Activated CD4-positive, alpha-beta T cell treated with anti-CD3 and anti-CD28 coated beads for 36 hours (primary cell): ENCODE measurements around the gene FN3K. TPM values are rescaled to one million over a fixed set of nuclear protein-coding genes. Genes with fewer than 3 reads are reported as not detected.

Experiments used
- ATAC-seq: fragments of 200-7000 bp; cut with Tn5 transposase; one replicate; pipeline ENCODE4 v1.10.0; 2021; ENCODE audit warnings: mild to moderate bottlenecking, moderate library complexity
- CTCF ChIA-PET: fragments of 350-600 bp; sonication (Branson Sonifier 250); formaldehyde crosslinking; loops from one replicate; lab custom pipeline; 2021; ENCODE audit warnings: antibody characterized with exemption; lab: Charles Lee
- POLR2A ChIA-PET: fragments of 350-600 bp; sonication (Branson Sonifier 250); formaldehyde crosslinking; loops from one replicate; lab custom pipeline; 2021; ENCODE audit warnings: antibody characterized with exemption, inconsistent platforms; lab: Charles Lee
- DNase-seq: peaks from one replicate; pipeline ENCODE4 v3.0.0-alpha.2; 2020
- H3K27ac Mint-ChIP-seq: one replicate; pipeline ENCODE4 v1.8.0; 2021; ENCODE audit warnings: mixed read lengths
- H3K27me3 Mint-ChIP-seq: one replicate; pipeline ENCODE4 v1.8.0; 2021; ENCODE audit warnings: mixed read lengths
- H3K36me3 Mint-ChIP-seq: one replicate; pipeline ENCODE4 v1.8.0; 2021; ENCODE audit warnings: low read depth, mixed read lengths
- H3K4me1 Mint-ChIP-seq: one replicate; pipeline ENCODE4 v1.8.0; 2021; ENCODE audit warnings: mixed read lengths
- H3K4me3 Mint-ChIP-seq: one replicate; pipeline ENCODE4 v1.8.0; 2021; ENCODE audit warnings: mild to moderate bottlenecking, moderate library complexity, mixed read lengths
- H3K9me3 Mint-ChIP-seq: one replicate; pipeline ENCODE4 v1.8.0; 2021; ENCODE audit warnings: low read depth, mixed read lengths
- intact Hi-C, 2 experiments: fragments of 100-400 bp; cut with DNase I in 1 of 2; cut with micrococcal nuclease in 1 of 2; formaldehyde crosslinking; loops; one replicate each; pipeline versions ENCODE4 v1.14.2 to v1.15.1; 2022 to 2024; cut with DNase I, micrococcal nuclease
- total RNA-seq, 2 experiments: library from RNA; stranded (reverse); gene quantifications; one replicate each; pipeline ENCODE4 v1.2.3, GENCODE V29; 2021

The FN3K gene
- total RNA-seq, 2 experiments from 2014 or later, result 2.1 TPM

DNA sequence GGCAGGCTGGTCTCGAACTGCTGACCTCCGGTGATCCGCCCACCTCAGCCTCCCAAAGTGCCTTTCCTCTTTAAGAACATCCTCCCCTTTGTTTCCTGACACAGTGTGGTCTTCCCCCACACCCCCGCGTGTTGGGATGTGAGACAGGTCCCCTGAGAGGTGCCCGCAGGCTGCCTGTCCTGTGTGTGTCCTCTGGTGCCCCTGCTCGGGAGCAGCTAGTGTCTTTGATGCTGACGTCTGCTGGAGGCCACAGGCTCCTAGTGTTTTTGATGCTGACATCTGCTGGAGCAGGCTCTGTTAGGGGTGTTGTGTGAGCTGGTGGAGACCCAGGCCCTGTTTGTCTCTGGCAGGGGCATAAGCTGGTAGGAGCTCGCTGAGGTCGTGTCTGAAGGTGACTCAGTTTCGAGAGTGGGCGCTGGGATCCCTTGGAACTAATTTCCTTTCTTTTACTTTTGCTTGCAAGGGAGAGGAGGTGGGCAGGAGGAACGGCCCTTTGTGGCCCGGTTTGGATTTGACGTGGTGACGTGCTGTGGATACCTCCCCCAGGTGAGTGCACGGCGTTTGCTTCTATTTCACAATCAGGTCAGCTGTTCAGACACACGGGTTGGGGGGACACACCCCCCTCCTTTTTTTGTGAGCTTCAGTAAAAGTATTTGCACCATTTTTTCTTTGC lies 12.9 kb upstream of the FN3K start:
- ATAC-seq (no peak), DNase-seq (no peak)
- H3K4me1 Mint-ChIP-seq, result peaks cover 7% of the 10 kb centered on the region
- no peak overlapping the region for H3K4me3 Mint-ChIP-seq
- H3K9me3 Mint-ChIP-seq, result no peaks in the 10 kb centered on the region
- intact Hi-C loops, result no loop called here
- H3K27me3 Mint-ChIP-seq, result no peaks in the 10 kb centered on the region
- ChIA-PET CTCF (interaction anchor here (0.6 kb wide), 1 partner anchor 54 kb away, joined by 3 read pairs; no protein-coding TSS in a partner anchor), POLR2A (interaction anchor here (0.9 kb wide), 1 partner anchor 16 kb away, joined by 3 read pairs; no protein-coding TSS in a partner anchor)
- H3K36me3 Mint-ChIP-seq, result peaks cover 34% of the 10 kb centered on the region
- no peak overlapping the region for H3K27ac Mint-ChIP-seq

DNA sequence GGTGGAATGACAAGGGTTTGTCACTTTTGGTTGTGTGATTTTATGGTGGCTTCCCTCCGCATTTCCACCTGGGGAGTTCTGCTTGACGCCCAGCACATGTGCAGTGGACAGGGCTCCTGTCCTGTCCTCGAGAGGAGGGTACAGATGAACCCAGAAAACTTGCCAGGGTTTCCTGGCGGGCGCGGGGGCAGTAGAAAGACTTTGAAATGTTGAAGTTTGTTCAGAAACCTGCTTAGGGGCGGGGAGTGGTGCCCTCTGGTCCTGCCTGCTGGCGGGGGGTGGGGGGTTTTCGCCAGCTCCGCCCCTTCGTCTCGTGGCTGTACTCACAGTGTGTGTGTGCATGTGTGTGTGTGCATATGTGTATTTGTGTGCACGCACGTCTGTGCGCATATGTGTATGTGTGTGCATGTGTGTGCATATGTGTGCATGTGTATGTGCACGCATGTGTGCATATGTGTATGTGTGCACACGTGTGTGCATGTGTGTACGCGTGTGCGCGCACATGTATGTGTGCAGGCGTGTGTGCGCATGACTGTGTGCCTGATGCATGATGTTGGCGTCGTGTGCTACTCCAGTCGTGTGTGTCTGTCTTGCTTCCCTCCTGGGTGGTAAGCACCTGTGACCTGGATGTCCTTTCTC lies 12.1 kb upstream of the FN3K start:
- no peak overlapping the region for H3K4me3 Mint-ChIP-seq
- H3K4me1 Mint-ChIP-seq, result no peaks in the 10 kb centered on the region
- ATAC-seq (no peak), DNase-seq (no peak)
- no peak overlapping the region for H3K27ac Mint-ChIP-seq
- no peaks in the 10 kb centered on the region for H3K9me3 Mint-ChIP-seq
- H3K27me3 Mint-ChIP-seq, result no peaks in the 10 kb centered on the region
- intact Hi-C loops, result no loop called here
- ChIA-PET CTCF (no interaction called here), POLR2A (interaction anchor here (0.9 kb wide), 1 partner anchor 15 kb away, joined by 3 read pairs; no protein-coding TSS in a partner anchor)
- peaks cover 33% of the 10 kb centered on the region for H3K36me3 Mint-ChIP-seq

DNA sequence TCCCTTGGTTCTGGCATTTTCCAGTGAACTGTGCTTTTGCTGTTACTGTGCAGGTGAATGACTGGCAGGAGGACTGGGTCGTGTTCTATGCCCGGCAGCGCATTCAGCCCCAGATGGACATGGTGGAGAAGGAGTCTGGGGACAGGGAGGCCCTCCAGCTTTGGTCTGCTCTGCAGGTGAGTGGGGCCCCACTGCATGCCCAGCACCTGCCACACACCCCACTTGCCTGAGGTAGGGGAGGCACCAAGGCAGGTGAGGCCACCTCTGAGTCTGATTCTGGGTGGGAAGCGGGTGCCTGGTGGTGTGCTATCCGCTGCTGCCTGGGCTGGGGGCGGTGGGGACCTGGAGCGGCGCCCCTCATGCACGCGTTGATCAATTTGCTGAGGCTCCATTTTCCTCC lies 9.0 kb upstream of the FN3K start:
- ATAC-seq, result no peak
- H3K27me3 Mint-ChIP-seq, result no peaks in the 10 kb centered on the region
- H3K27ac Mint-ChIP-seq, result no peak overlapping the region
- no peak overlapping the region for H3K4me3 Mint-ChIP-seq
- peaks cover 28% of the 10 kb centered on the region for H3K36me3 Mint-ChIP-seq
- ChIA-PET POLR2A (no interaction called here), CTCF (no interaction called here)
- DNase-seq, result no peak
- no peaks in the 10 kb centered on the region for H3K9me3 Mint-ChIP-seq
- no peaks in the 10 kb centered on the region for H3K4me1 Mint-ChIP-seq
- intact Hi-C loops, result no loop called here

DNA sequence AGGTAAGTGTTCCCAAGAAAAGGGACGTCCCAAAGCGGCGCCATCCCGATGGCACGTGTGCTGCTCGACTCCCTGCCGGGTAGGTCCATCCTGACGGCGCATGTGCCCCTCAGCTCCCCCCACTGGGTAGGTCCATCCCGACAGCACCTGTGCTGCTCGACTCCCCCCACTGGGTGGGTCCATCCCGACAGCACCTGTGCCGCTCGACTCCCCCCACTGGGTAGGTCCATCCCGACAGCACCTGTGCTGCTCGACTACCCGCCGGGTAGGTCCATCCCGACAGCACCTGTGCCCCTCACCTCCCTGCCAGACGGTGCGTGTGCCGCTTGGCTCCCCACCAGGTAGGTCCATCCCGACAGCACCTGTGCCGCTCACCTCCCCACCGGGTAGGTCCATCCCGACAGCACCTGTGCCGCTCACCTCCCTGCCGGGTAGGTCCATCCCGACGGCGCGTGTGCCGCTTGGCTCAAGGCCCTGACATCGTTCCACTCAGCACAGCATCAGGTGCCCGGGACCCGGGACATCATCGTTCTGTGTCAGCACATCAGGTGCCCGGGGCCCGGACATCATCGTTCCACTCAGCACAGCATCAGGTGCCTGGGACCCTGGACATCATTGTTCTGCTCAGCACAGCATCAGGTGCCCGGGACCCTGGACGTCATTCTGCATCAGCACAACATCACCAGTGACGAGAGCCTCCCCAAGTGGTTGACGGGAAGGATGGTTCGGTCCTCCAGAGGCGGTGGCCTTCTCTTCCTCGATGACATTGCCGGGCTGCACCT lies 5.7 kb upstream of the FN3K start:
- DNase-seq, result no peak
- Mint-ChIP-seq H3K4me1 (no peaks in the 10 kb centered on the region), H3K9me3 (peaks cover 6% of the 10 kb centered on the region), H3K4me3 (no peak overlapping the region), H3K36me3 (peaks cover 30% of the 10 kb centered on the region), H3K27ac (no peak overlapping the region), H3K27me3 (no peaks in the 10 kb centered on the region)
- CTCF ChIA-PET, result interaction anchor here (0.7 kb wide), 1 partner anchor 1377 kb away, joined by 3 read pairs; no protein-coding TSS in a partner anchor
- POLR2A ChIA-PET, result no interaction called here
- ATAC-seq, result no peak
- intact Hi-C loops, result no loop called here

DNA sequence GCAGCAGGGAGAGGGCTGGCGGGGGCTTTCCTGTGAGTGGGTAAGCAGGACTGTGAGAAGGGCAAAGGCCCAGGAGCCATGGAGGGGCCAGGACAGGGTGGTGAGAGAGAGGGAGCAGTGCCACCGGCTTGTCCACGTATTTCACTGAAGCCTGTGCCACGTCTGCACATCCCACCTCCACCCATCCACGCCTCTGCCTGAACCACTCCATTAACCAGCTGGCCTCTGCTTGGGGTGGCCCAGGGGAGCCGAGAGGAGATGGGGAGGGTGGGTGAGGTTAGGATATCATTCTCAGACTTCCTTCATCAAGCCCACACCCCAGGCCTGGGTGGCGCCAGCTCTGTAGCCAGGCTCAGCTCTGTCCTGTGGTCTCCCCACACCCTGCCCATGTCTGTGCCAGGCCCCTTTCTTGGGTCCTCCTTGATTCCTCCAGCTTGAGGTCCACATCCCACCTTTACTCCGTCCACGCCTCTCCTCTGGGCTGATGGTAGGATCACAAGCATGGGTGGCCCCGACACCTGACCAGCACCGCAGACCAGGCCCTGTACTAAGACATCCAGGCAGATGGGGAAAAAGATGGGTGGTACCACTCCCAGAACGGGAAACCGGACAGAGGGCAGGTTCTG lies 3.2 kb upstream of the FN3K start:
- Mint-ChIP-seq H3K27ac (no peak overlapping the region), H3K4me3 (no peak overlapping the region), H3K36me3 (peaks cover 25% of the 10 kb centered on the region), H3K27me3 (no peaks in the 10 kb centered on the region), H3K9me3 (peaks cover 6% of the 10 kb centered on the region), H3K4me1 (peaks cover 2% of the 10 kb centered on the region)
- CTCF ChIA-PET, result interaction anchor here (0.7 kb wide), 1 partner anchor 179 kb away, joined by 4 read pairs; no protein-coding TSS in a partner anchor
- POLR2A ChIA-PET, result no interaction called here
- intact Hi-C loops, result no loop called here
- ATAC-seq (no peak), DNase-seq (no peak)

DNA sequence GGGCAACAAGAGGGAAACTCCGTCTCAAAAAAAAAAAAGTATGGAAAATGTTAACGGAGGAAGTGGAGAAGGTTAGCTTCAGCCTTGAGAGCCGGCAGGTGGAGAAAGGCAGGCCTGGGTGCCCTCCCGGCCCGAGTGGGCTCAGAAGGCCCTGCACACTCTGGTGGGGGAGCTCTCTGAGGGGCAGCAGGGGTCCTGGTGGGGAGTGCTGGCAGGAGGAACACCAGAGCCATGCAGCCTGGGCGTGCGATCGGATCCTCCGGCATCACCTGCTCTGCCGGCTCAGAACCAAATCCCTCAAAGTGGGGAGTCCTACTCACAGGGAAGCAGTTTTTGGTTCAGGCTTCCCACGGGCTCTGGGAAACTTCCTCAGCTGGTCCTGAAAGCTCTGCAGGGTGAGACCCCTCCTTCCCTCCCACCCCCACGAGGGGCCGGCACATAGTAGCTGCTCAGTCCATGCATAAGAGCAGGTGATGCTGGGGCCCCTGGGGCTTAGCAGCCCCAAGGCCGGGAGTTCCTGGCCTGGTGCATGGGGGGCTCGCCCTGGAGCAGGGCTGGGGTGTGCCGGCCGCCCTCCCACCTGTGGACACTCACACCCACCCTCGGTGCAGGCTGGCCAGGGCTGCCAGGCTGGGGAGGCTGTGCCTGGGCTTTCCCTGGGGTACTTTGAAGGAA lies 1.2 kb downstream of the FN3K start:
- no peak for ATAC-seq
- Mint-ChIP-seq H3K4me1 (peaks cover 2% of the 10 kb centered on the region), H3K9me3 (peaks cover 14% of the 10 kb centered on the region), H3K36me3 (peaks cover 34% of the 10 kb centered on the region), H3K4me3 (no peak overlapping the region), H3K27me3 (no peaks in the 10 kb centered on the region), H3K27ac (no peak overlapping the region)
- no peak for DNase-seq
- ChIA-PET CTCF (interaction anchor here (0.6 kb wide), 1 partner anchor 73 kb away, joined by 3 read pairs; no protein-coding TSS in a partner anchor), POLR2A (no interaction called here)
- intact Hi-C loops, result no loop called here

DNA sequence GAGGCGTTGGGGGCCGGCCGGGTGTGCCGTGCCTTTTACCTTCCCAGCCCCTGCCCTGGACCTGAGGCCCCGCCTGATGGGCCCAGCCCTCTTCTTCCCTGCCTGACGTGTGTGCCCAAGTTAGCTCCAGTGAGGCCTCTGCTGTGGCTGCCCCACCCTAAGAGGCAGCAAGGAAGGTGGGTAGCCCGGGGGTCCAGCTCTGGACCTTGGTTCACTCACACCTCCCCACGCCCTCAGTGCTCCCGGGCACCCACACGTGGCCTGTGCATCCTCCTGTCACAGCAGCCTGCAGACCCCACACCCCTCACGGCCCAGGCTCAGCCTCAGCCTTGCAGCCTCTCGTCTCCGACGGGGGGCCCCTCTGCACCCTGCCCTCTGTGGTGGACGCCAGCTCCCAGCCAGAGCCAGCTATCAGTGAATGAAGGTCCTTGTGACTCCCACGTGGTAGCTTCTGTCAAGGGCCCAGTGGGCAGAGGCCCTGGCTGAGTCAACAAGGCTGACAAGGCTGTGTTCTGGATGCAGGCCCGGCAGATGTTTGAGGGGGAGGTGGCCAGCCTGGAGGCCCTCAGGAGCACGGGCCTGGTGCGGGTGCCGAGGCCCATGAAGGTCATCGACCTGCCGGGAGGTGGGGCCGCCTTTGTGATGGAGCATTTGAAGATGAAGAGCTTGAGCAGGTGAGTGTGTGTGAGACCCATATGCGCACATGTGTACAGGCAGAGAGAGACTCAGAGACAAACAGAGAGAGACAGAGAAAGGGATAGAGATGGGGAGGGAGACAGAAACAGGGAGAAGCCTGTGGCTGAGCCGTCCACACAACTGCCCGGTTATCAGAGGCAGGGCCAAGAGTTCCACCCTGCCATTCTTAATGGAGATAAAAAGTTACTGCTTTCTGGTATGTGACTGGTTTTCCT lies 2.8 kb downstream of the FN3K start:
- Mint-ChIP-seq H3K27ac (no peak overlapping the region), H3K27me3 (no peaks in the 10 kb centered on the region), H3K9me3 (peaks cover 11% of the 10 kb centered on the region), H3K36me3 (peaks cover 25% of the 10 kb centered on the region), H3K4me3 (no peak overlapping the region), H3K4me1 (peaks cover 2% of the 10 kb centered on the region)
- DNase-seq (no peak), ATAC-seq (no peak)
- intact Hi-C loops, result no loop called here
- ChIA-PET POLR2A (interaction anchor here (0.5 kb wide), 1 partner anchor 15 kb away, joined by 3 read pairs; no protein-coding TSS in a partner anchor), CTCF (no interaction called here)

DNA sequence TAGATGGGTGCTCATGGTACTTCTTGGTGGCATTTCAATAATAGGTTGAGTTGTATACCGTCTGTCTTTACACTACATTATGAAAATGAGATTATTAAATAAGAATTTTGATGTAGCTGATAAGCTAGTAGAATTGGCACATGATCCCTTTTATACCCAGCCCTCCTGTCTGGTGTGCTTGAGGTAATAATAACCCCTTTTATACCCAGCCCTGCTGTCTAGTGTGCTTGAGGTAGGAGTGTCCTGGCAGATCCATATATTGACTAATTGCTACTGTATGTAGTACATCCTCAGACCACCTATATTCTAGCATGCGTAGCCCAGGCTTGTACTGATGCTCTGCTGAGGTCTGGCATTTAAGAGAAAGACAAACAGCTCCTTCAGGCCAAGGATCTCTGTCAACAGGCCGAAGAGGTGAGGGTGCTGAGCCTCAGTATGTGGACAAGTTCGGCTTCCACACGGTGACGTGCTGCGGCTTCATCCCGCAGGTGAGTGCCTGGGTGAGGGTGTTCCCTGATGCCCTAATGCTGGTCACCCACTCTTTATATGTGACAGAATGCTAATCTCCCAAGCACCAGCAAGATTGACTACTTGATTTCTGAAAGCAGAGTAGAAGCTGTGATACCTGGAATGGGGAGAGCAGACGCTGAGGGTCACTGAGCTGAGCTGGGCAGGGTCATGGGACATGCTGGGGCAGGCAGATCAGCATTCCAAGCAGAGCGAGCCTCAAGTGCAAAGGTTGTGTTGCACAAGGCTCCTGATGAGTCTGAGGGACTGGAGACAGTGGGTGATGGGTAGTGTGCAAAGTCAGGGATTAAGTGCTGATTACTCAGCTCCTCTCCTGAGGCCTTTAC lies 5.7 kb downstream of the FN3K start:
- H3K4me1 Mint-ChIP-seq, result peaks cover 1% of the 10 kb centered on the region
- no peak for ATAC-seq
- H3K27ac Mint-ChIP-seq, result no peak overlapping the region
- DNase-seq, result no peak
- H3K4me3 Mint-ChIP-seq, result no peak overlapping the region
- CTCF ChIA-PET, result no interaction called here
- H3K9me3 Mint-ChIP-seq, result peaks cover 10% of the 10 kb centered on the region
- peaks cover 20% of the 10 kb centered on the region for H3K36me3 Mint-ChIP-seq
- POLR2A ChIA-PET, result no interaction called here
- H3K27me3 Mint-ChIP-seq, result no peaks in the 10 kb centered on the region
- intact Hi-C loops, result no loop called here

DNA sequence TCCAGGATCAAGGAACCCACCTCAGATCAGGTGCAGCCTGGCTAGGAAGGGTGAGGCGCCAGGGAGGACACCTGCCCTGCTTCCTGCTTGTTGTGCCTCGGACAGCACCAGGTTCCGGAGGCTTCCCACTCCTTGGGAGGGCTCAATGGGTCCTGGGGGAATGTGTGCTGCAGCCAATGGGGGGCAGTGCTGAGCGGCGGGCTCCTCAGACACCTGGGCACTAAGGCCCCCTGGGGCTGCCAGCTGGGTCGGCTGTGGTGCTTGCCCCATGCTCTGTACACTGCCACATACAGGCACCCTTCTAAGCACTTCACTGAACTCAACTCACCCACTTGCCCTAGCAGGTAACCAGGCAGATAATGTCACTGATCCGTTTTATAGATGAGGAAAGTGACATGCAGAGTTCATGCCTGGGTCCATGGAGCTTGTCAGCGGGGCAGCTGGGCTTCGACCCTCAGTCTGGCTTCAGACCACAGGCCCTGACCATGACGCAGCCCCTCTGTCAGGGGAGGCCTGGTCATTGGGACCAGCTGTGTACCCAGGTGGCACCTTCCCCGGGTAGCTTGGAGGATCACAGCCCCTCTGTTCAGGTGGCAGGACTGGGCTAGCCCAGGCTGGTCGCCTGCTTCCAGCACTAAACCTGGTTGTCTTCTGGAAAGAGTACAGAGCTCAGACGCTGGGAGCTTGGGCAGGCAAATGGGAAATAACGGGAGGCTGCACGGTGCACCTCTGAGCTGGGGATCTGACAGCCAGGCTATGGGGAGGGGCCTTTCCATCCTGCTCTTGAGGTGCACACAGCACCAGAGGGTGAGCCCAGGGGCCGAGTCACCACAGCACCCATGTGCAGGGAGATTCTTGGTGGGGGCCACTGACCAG lies 8.2 kb downstream of the FN3K start:
- CTCF ChIA-PET, result no interaction called here
- intact Hi-C loops, result no loop called here
- POLR2A ChIA-PET, result no interaction called here

More for the DNA sequence above, 8.2 kb downstream of the FN3K start:
- Mint-ChIP-seq H3K4me3 (no peak overlapping the region), H3K9me3 (peaks cover 15% of the 10 kb centered on the region), H3K27me3 (no peaks in the 10 kb centered on the region), H3K27ac (no peak overlapping the region), H3K4me1 (no peaks in the 10 kb centered on the region), H3K36me3 (peaks cover 24% of the 10 kb centered on the region)
- DNase-seq, result no peak
- ATAC-seq, result no peak
